Measurements from ENCODE around the gene LATS1.
"Not testable (repeated sequence)": the region's sequence is repeated elsewhere in the genome, so short reads cannot be mapped to it uniquely, and the experiment has no call there.

Gene LATS1

GRCh38 chr6:149727793-149728498 lies 10.0 kb upstream of the LATS1 start:
- DNase-seq = peak; percentile 97

GRCh38 chr6:149725785-149726184 lies 7.9 kb upstream of the LATS1 start:
- no peak for DNase-seq

GRCh38 chr6:149723771-149724417 lies 6.0 kb upstream of the LATS1 start:
- DNase-seq = peak; percentile 94

GRCh38 chr6:149723262-149723661 lies 5.4 kb upstream of the LATS1 start:
- no peak for DNase-seq

- DNase-seq = no peak
These were observed 1.6 kb upstream of the LATS1 start for GRCh38 chr6:149719531-149719930.

GRCh38 chr6:149717255-149717587 lies 680 bp downstream of the LATS1 start:
- DNase-seq = peak; percentile 73

- DNase-seq = peak; percentile 59
These were observed 1.5 kb downstream of the LATS1 start for GRCh38 chr6:149716181-149716963.

- no peak for DNase-seq
These were observed 3.5 kb downstream of the LATS1 start for GRCh38 chr6:149714442-149714841.

- DNase-seq = no peak
These were observed 6.2 kb downstream of the LATS1 start for GRCh38 chr6:149711711-149712110.

GRCh38 chr6:149701714-149702113 lies 16.2 kb downstream of the LATS1 start:
- DNase-seq = no peak

- no peak for DNase-seq
These were observed 18.8 kb downstream of the LATS1 start for GRCh38 chr6:149699150-149699549.

GRCh38 chr6:149698175-149698574 lies 19.7 kb downstream of the LATS1 start:
- DNase-seq = no peak

- DNase-seq = no peak
These were observed 21.0 kb downstream of the LATS1 start for GRCh38 chr6:149696901-149697300.

- no peak for DNase-seq
These were observed 23.0 kb downstream of the LATS1 start for GRCh38 chr6:149694921-149695320.

- no peak for DNase-seq
These were observed 26.7 kb downstream of the LATS1 start for GRCh38 chr6:149691201-149691600.

GRCh38 chr6:149686230-149686629 lies 31.7 kb downstream of the LATS1 start:
- DNase-seq = no peak

- DNase-seq = no peak
These were observed 34.5 kb downstream of the LATS1 start for GRCh38 chr6:149683256-149683859.

GRCh38 chr6:149681845-149682244 lies 36.1 kb downstream of the LATS1 start:
- DNase-seq = not testable (repeated sequence)

GRCh38 chr6:149681209-149681608 lies 36.7 kb downstream of the LATS1 start:
- no peak for DNase-seq

- no peak for DNase-seq
These were observed 37.4 kb downstream of the LATS1 start for GRCh38 chr6:149680503-149680902.

- not testable (repeated sequence) for DNase-seq
These were observed 45.6 kb downstream of the LATS1 start for GRCh38 chr6:149672265-149672664.

GRCh38 chr6:149660028-149660427 lies 57.9 kb downstream of the LATS1 start:
- peak; percentile 29 for DNase-seq

- no peak for DNase-seq
These were observed 60.5 kb downstream of the LATS1 start for GRCh38 chr6:149657441-149657840.

GRCh38 chr6:149651056-149651455 lies 66.8 kb downstream of the LATS1 start:
- DNase-seq = no peak
